Measurements from ENCODE around the gene RAB42.

Gene RAB42

DNA sequence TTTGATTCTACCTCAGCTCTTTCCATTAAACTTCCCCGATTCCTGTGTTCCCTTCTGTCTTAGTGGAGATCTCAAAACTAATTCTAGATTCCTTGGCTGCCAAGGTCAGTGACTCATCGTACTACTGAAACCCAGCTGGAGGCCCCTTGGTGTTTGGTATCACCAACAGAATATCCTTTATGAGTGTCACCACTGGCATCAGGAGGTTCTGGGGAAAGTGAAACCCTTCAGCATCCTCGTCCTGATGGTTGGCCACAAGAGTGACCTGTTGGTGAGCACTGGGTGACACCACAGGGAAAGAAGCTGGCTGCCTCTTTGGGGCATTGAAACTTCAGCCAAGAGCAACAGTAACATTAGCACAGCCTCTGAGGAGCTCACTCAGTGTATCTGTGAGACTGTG is 9.6 kb downstream of the RAB42 start:
- H3K27ac Mint-ChIP-seq = peak overlapping the region; percentile 45
- H3K36me3 Mint-ChIP-seq (ENCODE audit: low read depth) = peaks cover 19% of the 10 kb centered on the region
- DNase-seq (ENCODE audit: low spot score) = peak; percentile 48
- H3K4me1 Mint-ChIP-seq (ENCODE audit: low read depth) = peaks cover 17% of the 10 kb centered on the region
- no peak overlapping the region for H3K4me3 Mint-ChIP-seq
- H3K9me3 Mint-ChIP-seq = no peaks in the 10 kb centered on the region
- H3K27me3 Mint-ChIP-seq (ENCODE audit: low read depth) = no peaks in the 10 kb centered on the region

DNA sequence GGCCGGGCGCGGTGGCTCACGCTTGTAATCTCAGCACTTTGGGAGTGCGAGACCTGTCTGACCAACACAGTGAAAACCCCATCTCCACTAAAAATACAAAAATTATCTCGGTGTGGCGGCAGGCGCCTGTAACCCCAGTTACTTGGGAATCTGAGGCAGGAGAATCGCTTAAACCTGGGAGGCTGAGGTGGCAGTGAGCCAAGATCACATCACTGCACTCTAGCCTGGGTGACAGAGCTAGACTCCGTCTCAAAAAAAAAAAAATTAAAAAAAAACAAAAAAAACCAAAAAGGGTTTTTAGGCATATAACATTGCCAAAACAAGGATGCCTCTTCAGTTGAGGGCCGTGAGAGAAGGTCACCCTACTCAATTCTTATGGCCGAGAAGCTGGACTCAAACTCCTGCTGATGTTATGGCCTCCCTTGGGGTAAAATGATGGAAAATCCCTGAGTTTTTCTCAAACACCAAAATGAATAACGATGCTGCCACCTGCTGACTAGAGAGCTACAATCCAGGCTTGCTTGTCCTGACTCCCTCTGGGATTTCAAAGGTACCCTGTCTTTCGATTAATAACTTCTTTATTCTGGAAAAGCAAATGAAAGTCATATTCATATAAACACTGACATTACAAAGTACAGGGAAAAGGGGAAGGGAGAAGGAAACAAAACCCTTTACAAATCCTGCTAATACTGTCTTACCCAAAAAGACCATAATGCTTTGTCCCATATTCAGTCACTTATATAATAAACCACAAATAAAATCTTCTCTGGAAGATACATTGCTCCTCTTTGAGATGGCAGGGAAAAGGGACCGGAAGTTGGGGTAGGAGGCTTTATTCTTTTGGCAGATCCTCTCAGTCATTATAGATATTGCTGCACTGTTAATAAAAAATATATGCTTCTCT is 10.7 kb downstream of the RAB42 start:
- H3K36me3 Mint-ChIP-seq (ENCODE audit: low read depth) = peaks cover 22% of the 10 kb centered on the region
- H3K9me3 Mint-ChIP-seq = no peaks in the 10 kb centered on the region
- H3K4me1 Mint-ChIP-seq (ENCODE audit: low read depth) = peaks cover 17% of the 10 kb centered on the region
- no peak overlapping the region for H3K4me3 Mint-ChIP-seq
- H3K27me3 Mint-ChIP-seq (ENCODE audit: low read depth) = no peaks in the 10 kb centered on the region
- H3K27ac Mint-ChIP-seq = no peak overlapping the region
- no peak for DNase-seq (ENCODE audit: low spot score)

DNA sequence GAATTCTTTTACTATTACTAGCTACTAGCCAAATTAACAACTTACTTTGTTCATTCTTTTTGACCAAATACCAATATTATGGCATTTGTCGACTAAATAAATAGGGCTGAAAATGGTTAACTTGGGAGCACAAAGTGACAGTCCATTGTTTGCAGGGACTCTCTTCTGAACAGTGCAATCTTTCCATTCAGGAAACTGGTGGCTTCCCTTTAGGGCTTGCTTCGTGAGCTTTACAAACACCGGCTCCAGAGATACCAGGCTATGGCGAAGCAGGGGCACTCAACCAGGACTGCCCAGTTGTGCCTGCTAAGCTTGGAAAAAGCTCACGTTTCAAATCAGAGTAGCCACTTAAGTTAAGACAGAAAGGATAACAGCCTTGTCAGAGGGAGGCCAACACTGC is 12.3 kb downstream of the RAB42 start:
- Mint-ChIP-seq H3K4me3 (no peak overlapping the region), H3K27me3 (ENCODE audit: low read depth) (no peaks in the 10 kb centered on the region), H3K27ac (no peak overlapping the region), H3K4me1 (ENCODE audit: low read depth) (peaks cover 11% of the 10 kb centered on the region), H3K36me3 (ENCODE audit: low read depth) (peaks cover 24% of the 10 kb centered on the region), H3K9me3 (no peaks in the 10 kb centered on the region)
- no peak for DNase-seq (ENCODE audit: low spot score)

DNA sequence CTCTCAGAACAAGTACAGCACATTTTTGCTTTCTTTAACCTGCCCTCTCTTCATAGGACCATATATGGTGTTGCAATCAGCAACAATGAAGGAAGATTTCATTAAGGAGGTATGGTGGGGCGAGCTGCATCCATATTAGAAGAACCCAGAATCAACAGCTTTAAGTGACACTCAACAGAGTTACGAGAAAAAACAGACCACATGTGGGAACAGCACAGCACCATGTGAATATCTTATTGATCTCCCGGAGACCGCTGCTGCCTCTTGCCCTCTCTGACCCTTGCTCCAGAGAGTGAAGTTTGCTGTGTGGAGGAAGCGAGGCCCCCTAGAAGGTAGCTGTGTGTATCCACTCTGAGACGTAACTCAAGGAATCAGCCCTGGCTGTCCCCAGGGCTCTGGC is 12.9 kb downstream of the RAB42 start:
- Mint-ChIP-seq H3K4me3 (no peak overlapping the region), H3K9me3 (no peaks in the 10 kb centered on the region), H3K36me3 (ENCODE audit: low read depth) (peaks cover 27% of the 10 kb centered on the region), H3K27ac (no peak overlapping the region), H3K4me1 (ENCODE audit: low read depth) (peaks cover 8% of the 10 kb centered on the region), H3K27me3 (ENCODE audit: low read depth) (no peaks in the 10 kb centered on the region)
- DNase-seq (ENCODE audit: low spot score) = no peak

DNA sequence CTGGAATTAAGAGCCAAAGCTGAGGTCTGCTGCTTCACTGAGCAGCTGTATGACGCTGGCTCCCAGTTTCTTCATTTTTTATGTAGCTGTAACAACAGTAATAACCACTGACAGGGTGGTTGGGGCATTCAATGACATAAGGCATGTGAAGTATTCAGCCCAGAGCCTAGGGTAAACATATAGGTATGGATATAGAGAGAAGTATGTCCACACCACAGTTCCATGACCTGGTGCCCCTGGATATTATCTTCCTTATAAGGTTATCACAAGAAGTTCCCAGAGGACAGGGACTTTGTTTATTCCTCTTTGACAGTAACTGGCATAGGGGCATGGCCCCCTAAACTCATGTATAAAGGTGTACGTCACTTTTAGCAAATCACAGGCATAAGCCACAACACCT is 14.7 kb downstream of the RAB42 start:
- no peak overlapping the region for H3K4me3 Mint-ChIP-seq
- no peaks in the 10 kb centered on the region for H3K9me3 Mint-ChIP-seq
- no peak overlapping the region for H3K27ac Mint-ChIP-seq
- peaks cover 5% of the 10 kb centered on the region for H3K4me1 Mint-ChIP-seq (ENCODE audit: low read depth)
- peaks cover 32% of the 10 kb centered on the region for H3K36me3 Mint-ChIP-seq (ENCODE audit: low read depth)
- DNase-seq (ENCODE audit: low spot score) = no peak
- H3K27me3 Mint-ChIP-seq (ENCODE audit: low read depth) = no peaks in the 10 kb centered on the region

DNA sequence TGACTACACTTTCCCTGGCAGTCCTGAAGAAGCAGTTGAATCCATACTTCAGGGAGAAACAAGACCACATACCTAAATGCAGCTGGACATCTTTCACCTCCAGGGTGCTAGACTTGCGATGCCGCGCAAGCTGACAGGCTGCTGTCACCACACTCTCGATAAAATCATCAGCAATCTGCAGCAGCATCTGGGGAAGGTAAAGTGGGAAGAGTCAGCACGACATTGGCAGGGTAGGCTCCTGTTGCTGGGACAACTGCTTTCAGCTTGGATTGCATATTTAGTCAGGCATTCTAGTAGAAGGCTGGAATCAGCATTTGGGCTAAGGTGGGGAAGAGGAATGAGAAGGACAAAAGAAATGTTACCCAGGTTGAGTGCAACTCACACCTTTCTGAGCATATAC is 21.1 kb downstream of the RAB42 start:
- no peak overlapping the region for H3K27ac Mint-ChIP-seq

DNA sequence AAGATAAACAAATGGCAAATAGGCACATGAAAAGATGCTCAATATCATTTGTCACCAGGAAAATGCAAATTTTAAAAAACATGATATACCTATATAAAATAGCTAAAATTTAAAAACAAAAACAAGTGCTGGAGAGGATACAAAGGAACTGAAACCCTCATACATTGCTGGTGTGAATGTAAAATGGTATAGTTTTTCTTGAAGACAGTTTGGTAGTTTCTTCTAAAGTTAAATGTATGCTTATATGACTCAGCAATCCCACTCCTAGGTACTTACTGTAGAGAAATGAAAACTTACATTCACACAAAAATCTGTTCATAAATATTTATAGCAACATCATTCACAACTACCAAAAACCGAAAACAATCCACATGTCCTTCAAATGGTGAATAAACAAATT is 39.6 kb downstream of the RAB42 start:
- H3K4me1 Mint-ChIP-seq (ENCODE audit: low read depth) = peaks cover 5% of the 10 kb centered on the region
- H3K27ac Mint-ChIP-seq = no peak overlapping the region
- no peak overlapping the region for H3K4me3 Mint-ChIP-seq
- no peaks in the 10 kb centered on the region for H3K27me3 Mint-ChIP-seq (ENCODE audit: low read depth)
- H3K36me3 Mint-ChIP-seq (ENCODE audit: low read depth) = peaks cover 4% of the 10 kb centered on the region
- no peak for DNase-seq (ENCODE audit: low spot score)
- H3K9me3 Mint-ChIP-seq = no peaks in the 10 kb centered on the region

More for the DNA sequence above, 21.1 kb downstream of the RAB42 start:
- no peak overlapping the region for H3K4me3 Mint-ChIP-seq
- H3K27me3 Mint-ChIP-seq (ENCODE audit: low read depth) = no peaks in the 10 kb centered on the region
- DNase-seq (ENCODE audit: low spot score) = no peak
- H3K4me1 Mint-ChIP-seq (ENCODE audit: low read depth) = no peaks in the 10 kb centered on the region
- H3K9me3 Mint-ChIP-seq = no peaks in the 10 kb centered on the region
- peaks cover 33% of the 10 kb centered on the region for H3K36me3 Mint-ChIP-seq (ENCODE audit: low read depth)

DNA sequence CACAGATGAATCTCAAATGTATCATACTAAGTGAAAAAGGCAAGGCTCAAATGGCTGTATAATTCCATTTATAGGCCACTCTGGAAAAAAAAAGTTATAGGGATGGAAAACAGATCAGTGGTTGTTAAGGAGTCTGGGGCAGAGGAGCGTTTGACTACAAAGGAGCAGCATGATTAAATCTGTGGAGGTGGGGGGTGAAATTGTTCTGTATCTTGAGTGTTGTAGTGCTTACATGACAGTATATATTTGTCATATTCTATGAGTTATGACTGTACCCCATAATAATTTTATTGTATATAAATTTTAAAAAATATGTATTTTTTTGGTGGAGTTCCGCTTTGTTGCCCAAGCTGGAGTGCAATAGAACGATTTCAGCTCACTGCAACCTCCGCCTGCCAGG is 40.5 kb downstream of the RAB42 start:
- peaks cover 4% of the 10 kb centered on the region for H3K36me3 Mint-ChIP-seq (ENCODE audit: low read depth)
- peaks cover 5% of the 10 kb centered on the region for H3K4me1 Mint-ChIP-seq (ENCODE audit: low read depth)
- no peak overlapping the region for H3K27ac Mint-ChIP-seq
- no peak overlapping the region for H3K4me3 Mint-ChIP-seq
- DNase-seq (ENCODE audit: low spot score) = no peak
- no peaks in the 10 kb centered on the region for H3K27me3 Mint-ChIP-seq (ENCODE audit: low read depth)
- H3K9me3 Mint-ChIP-seq = no peaks in the 10 kb centered on the region

DNA sequence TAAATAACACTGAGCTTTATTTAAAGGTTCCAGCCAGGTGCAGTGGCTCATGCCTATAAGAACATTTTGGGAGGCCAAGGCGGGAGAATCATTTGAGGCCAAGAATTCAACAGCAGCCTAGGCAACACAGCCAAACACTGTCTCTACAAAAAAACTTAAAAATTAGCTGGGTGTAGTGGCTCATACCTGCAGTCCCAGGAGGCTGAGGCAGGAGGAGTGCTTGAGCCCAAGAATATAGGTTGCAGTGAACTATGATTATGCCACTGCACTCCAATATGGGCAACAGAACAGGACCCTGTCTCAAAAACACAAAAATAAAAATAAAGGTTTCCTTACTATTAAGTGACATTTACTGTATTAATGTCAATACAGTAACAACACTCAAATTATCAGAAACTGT is 48.7 kb downstream of the RAB42 start:
- H3K9me3 Mint-ChIP-seq = no peaks in the 10 kb centered on the region
- H3K36me3 Mint-ChIP-seq (ENCODE audit: low read depth) = peaks cover 3% of the 10 kb centered on the region
- H3K27ac Mint-ChIP-seq = no peak overlapping the region
- peaks cover 32% of the 10 kb centered on the region for H3K4me1 Mint-ChIP-seq (ENCODE audit: low read depth)
- H3K4me3 Mint-ChIP-seq = peak overlapping the region; percentile 98
- H3K27me3 Mint-ChIP-seq (ENCODE audit: low read depth) = no peaks in the 10 kb centered on the region
- DNase-seq (ENCODE audit: low spot score) = peak; percentile 11

DNA sequence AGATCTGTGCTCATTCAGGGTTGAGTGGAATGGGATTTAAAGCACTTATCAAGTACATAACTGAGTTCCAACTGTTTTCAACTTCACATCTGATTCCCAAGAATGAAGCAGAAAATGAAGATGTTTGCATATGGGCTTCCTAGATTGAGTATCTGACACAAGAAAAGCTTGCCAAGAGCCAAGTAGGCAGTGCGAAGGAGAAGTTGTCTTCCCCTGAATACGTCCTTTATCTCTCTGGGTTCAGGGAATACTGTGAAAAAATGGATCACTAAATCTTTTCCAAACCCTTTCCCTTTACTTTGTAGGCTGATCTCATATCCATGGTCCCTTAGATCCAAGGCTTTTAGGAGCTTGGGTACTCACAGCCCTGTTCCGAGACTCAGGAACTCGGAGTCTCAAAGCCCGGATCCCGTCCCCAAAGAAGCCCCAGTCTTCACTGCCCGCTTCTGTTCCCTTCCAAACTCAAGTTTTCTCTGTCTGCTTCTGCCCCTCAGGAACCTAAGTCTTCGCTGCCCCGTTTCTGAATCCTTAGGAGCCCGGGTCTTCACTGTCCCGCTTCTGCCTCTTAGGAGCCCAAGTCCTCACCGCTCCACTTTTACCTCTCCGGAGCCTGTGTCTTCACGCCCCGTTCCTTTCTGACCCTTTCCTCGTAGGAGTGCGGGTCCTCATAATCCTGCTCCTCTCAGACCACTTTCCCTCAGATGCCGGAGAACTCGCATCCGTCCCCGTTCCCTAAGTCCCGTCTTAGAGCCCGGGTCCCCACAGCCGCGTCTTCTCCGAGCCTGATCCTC is 50.2 kb downstream of the RAB42 start:
- DNase-seq (ENCODE audit: low spot score) = no peak
- no peaks in the 10 kb centered on the region for H3K27me3 Mint-ChIP-seq (ENCODE audit: low read depth)
- peaks cover 3% of the 10 kb centered on the region for H3K36me3 Mint-ChIP-seq (ENCODE audit: low read depth)
- no peaks in the 10 kb centered on the region for H3K9me3 Mint-ChIP-seq
- H3K27ac Mint-ChIP-seq = peak overlapping the region; percentile 100
- peak overlapping the region; percentile 98 for H3K4me3 Mint-ChIP-seq
- peaks cover 36% of the 10 kb centered on the region for H3K4me1 Mint-ChIP-seq (ENCODE audit: low read depth)

DNA sequence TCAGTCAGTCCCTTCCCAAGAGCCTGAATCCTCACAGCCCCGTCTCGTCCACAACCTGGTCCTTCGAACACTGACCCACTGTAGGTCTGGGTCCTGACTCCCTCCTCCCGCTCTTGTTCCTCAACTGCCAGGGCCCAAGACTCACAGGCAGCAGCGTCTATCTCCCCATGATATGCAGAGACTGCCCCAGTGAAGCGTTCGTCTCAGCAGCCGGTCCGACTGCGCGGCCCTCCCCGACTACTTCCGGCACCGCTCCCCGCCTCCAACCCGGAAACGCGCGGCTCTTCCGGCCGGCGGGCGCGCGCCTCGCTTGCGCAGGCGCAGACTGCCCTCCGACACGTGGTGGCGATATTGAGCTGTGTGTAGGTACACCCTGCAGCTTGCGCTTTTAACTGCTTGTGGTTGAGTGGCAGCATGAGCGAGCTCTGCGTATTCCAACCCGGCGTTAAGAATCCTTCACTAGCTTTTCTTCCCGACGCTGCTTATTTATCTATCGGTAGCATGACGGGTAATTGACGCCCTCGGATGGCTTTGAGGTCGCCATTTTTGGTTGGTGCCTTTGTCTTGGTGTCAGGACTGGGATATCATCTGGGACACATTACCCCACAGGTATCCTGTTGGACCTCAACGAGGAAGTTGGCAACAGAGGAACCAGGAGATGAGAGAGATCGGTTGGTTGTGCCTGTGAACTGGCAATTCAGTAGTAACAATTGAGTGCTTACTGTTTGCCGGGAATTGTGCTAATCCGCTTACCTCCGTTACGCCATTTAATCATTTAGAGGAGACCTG is 51.0 kb downstream of the RAB42 start, which contains the start of gene TAF12:
Gene TAF12 (minus strand): TSS at position 221 of the 789 bp plus-strand sequence. CDS start 20,986 bp downstream, outside the sequence.
- no peaks in the 10 kb centered on the region for H3K27me3 Mint-ChIP-seq (ENCODE audit: low read depth)
- H3K4me1 Mint-ChIP-seq (ENCODE audit: low read depth) = peaks cover 42% of the 10 kb centered on the region
- H3K27ac Mint-ChIP-seq = peak within 1 kb of the TSS; percentile 100
- peak; percentile 88 for DNase-seq (ENCODE audit: low spot score)
- H3K36me3 Mint-ChIP-seq (ENCODE audit: low read depth) = peaks cover 5% of the 10 kb centered on the region
- no peaks in the 10 kb centered on the region for H3K9me3 Mint-ChIP-seq
- peak within 1 kb of the TSS; percentile 98 for H3K4me3 Mint-ChIP-seq

DNA sequence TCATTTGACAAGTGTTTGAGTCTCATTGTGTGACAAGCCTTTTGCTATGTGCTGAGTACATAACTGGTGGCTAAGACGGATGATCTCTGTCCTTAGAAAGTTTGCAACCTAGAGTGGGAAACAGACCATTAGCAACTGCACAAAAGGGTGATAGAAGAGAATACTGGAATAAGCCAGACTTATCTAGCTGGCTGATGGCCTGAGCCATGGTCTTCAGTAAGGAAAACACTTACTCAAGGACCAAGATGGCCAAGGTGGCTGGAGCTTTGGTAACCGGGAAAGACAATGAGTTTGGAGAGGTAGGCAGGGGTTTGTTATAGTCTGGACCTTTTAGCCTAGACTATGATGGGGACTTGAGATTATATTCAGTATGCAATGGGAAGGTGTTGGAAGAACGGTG is 52.4 kb downstream of the RAB42 start:
- no peak for DNase-seq (ENCODE audit: low spot score)
- H3K27ac Mint-ChIP-seq = peak overlapping the region; percentile 100
- H3K27me3 Mint-ChIP-seq (ENCODE audit: low read depth) = no peaks in the 10 kb centered on the region
- H3K4me1 Mint-ChIP-seq (ENCODE audit: low read depth) = peaks cover 49% of the 10 kb centered on the region
- no peaks in the 10 kb centered on the region for H3K9me3 Mint-ChIP-seq
- H3K4me3 Mint-ChIP-seq = peak overlapping the region; percentile 98
- peaks cover 5% of the 10 kb centered on the region for H3K36me3 Mint-ChIP-seq (ENCODE audit: low read depth)

Data from T-helper 2 cell treated with Interferon-gamma antibody and Interleukin-4, amounts not matched to agents 5 μg/mL and 100 μg/mL, for 36 hours (primary cell).